HG03342 (cell line): ENCODE data around the gene LATS2.

Experiments
- ATAC-seq: cut with Tn5 transposase; IDR thresholded peaks from one replicate; pipeline ENCODE4 v1.9.1; 2021; ENCODE audit warnings: mild to moderate bottlenecking, moderate library complexity; ENCODE audit not compliant: unreplicated experiment

LATS2 gene

DNA sequence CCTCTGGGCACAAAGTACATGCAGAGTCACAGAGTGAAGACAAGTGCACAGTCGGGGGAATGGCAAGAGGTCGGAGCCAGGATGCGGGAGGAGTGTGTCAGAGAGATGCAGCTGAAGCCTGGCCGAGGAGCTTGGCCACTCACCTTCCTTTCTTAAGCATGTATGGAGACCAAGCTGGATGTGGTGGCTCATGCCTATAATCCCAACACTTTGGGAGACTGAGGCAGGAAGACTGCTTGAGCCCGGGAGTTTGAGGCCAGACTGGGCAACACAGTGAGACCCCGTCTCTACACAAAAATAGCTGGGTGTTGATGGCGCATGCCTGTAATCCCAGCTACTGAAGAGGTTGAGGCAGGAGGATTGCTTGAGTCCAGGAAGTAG, 67.0 kb downstream of the LATS2 start:
- ATAC-seq, result no peak

DNA sequence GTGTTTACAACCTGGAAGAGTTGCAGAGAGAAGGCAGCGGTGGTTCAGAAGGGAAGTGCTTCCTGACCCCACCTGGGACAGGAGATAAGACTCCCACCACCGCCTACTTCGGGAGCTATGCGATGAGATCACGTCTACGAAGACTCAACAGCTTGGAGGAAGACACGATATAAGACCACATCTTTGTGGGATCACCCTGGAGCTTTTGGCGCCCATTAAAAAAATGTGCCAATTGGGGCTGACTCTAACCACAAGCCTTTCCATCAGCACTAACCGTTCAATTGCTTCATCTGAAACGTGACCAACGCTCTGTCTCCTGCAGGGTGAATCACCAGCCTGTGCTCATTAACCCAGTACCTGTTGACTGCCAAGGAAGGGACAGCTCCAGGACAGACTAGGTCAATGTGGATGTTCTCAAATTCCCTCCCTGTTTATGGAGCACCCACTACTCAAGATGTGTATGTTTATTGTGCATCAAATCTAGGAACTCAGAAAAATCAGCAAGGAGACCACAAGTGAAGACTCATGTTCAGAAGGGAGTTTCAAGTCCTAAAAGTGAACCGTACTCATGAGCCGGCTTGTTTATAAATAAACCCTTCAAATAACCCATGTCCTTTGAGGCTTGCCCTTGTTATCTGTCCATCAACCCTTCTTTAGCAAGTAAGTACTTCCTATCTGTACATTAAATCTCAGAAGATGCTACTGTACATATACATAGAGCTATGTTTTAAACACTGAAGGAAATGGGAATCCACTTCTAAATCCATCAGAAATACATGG, 67.5 kb downstream of the LATS2 start:
- no peak for ATAC-seq

DNA sequence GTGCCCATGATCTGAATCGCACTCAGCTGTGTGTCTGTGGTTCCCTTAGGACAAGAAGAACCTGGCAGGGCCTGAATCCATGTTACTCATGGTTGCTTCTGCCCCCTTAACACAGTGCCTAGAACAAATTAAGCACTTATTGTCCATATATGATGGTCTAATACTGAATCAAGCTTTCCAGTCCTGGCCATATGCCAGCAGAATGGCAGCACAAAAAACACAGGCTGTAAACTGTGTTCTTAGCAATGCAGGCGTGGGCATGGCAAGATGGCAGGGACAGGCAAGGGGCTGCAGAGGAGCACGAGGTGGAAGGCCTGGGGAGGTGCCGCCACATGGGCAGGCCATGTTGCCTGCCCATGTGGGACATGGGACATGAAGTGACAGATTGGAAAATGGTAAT, 68.2 kb downstream of the LATS2 start:
- ATAC-seq, result no peak

DNA sequence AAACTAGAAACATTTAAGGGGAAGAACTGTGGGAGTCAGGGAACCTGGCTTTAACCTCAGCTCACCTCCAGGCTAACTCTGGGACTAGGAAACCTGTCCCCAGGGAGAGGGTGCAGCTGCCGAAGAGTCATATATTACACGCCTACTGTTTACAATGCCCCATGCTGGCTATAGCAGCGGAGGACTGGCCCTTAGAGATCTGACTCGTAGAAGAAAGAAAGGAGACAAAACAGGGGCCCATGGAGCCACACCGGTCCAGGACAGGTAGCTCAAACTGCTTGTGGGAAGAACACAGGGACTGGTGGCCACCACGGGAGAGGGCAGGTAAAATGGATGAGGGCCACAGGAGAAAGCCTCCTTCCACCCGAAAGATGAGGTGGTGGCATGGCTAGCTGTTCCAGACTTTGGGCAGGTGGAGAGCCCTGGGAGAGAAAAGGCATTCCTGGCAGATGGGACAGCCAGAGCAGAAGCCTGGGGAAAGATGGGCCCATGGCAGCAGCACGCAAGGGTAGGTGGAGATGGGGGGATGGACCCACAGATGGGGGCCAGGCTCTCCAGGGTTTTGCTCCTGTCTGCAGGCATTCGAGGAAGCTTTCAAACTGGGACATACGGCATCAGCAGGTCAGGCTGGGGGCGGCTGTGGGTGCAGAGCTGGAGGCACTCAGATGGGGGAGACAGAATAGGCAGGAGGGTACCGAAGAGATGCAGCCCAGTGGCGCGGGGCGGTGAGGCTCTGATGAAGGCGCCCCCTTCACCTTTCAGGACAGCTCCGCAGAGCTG, 69.5 kb downstream of the LATS2 start:
- no peak for ATAC-seq

DNA sequence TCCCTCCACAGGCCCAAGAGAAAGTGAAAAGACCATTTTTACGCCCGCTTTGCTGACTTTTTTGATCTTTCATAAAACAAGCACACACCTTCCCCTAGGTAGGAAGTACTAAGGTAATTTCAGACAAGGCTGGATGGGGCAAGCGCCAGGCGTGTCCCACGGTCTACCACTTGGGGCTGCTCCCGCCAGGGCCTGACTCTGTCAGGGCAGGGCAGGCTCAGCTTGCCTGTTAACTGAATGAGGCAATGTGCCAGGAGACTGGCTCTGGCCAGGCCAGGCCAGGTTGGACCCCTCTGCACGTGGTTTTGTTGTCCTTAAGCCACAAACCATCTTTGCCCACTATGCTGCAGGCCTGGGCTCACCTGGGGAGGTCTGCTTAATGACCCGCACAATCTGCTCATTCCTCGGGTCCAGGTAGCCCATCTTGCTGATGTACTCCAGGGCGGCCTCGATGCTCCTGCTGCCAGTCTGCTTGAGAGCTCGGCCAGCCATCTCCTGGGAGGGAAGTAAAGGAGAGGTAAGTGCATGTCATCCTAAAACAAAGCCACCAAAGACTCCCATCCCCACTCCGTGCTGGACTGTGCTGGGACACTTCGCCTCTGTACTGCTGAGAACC, 70.4 kb downstream of the LATS2 start:
- no peak for ATAC-seq

DNA sequence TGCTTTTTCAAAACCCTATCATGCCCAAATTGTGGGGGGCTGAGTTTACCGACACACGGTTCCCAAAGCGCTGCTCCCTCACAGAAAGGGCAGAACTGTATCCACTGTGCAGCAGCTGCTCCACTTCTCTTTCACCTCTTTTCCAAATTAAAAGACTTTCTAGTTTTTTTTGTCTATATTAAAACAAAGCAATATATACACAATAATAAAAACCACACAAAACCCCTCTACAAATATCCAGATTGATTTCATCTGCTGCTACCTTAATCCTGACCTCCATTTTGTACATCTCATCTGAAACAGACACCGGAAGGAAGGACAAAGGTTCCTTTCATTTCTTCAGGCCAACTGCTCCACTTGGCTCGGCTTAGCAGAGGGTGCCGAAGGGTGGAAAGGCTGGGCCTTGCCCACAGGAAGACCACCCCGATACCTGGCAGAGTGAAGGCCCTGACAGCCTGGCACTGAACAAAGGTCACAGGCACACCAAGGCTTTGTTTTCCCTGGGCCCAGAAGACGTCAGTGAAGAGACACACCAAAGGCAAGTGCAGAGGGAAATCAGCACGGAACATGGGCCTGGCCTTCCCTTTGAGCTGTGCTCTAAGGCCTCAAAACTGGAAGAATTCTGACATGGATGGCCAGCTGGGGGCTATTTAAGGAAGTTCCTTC, 71.6 kb downstream of the LATS2 start:
- ATAC-seq, result no peak

DNA sequence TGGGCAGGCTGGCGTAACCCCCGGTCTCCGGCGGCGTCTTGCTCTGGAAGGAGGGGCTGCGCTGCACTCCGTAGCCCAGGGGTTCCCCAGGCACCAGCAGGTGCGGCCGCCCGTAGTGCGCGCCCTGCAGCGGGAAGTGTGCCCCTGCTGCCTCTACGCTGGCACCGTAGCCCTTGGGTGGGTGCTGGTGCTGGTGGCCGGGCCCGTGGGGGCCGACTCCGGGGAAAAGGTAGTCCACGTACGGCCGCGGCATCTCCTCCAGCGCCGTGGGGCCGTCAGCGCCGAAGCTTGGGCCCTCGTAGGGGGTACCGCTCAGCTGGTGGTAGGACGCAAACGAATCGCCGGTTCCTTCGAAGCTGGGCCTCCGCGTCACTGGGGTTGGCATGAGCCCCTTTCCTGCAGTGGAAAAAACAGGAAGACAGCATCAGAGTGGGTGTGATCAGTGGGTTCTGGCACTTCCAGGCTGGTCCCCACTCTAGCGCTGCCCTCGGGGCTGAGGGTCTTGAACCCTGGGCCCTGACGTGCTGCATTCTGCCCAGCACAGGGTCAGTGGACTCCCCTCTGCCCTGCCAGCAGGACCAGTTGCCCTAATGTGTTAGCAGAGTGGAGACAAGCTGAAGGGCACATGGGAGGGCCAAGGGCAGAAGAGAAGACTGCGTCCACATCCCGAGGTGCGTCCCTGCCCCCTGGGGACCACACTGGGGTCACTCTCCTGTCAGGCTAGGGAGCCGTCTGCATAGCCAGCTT, 72.3 kb downstream of the LATS2 start:
- ATAC-seq, result no peak

DNA sequence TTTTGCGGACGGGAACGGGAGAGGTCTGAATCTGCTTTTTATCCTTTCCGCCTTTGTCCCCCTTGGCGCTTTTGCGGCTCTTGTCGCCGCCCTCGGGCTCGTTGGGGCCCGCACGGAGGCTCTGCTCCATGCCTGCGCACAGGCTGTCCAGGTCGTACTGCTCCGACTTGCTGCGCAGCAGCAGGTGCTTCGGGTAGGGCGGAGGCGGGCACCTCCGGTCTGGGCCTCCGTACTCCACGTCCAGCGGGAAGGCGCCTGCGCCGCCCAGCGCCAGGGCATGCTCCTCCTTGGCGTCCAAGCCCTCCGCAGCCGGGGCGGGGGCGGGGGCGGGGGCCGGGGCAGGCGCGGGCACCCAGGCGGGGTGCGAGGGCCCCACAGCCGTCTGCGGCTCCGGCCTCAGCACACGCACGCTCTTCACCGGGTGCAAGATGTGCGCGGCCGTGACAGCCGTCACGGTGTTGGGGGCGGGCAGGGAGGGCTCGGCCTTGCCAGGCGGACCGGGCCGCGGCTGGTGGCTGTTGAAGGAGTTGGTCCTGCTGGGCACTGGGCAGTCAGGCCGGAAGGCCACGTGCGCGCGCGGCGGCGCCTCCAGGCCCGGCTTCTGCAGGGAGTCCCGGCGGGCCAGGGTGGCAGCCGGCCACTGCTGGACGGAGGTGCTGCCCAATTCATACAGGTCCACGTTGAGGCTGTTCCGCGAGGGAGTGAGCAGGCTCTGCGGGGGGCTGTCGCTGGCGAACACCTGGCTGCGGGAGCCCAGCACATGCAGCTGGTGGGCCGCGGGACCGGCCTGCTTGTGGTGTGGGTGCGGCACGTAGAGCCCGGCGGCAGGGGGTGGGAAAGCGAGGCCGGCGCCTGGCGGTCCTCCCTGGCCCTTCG, 73.1 kb downstream of the LATS2 start:
- no peak for ATAC-seq

DNA sequence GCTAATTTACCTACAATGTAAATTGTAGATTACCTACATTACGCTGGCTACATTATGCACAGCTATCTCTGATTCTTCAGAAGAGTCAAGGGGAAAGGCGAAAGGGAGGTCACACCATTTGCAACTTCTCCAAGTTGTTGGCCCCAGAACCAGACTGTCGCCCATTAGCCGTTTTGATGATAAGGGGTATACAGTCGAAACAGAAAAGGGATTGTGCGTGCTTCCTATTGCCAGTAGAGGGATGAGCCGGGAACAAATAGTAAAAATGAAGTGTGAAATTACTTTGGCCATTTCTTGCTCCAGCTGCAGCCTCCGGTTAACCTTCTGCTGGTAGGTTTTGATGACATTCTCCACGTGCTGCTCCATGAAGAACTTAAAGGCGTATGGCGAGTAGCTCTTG, 73.8 kb downstream of the LATS2 start:
- ATAC-seq, result no peak

DNA sequence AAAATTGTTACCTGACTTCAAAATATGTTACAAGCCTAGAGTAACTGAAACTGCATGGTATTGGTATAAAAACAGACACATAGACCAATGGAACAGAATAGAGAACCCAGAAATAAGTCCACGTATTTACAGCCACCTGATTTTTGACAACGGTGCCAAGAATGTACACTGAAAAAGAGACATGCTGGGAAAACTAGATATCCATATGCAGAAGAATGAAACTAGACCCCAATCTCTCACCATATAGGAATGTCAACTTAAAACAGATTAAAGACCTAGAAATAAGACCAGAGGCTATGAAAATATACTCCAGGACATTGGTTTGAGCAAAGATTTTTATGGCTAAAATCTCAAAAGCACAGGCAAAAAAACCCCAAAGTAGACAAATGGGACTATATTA, 76.5 kb downstream of the LATS2 start:
- ATAC-seq, result no peak

DNA sequence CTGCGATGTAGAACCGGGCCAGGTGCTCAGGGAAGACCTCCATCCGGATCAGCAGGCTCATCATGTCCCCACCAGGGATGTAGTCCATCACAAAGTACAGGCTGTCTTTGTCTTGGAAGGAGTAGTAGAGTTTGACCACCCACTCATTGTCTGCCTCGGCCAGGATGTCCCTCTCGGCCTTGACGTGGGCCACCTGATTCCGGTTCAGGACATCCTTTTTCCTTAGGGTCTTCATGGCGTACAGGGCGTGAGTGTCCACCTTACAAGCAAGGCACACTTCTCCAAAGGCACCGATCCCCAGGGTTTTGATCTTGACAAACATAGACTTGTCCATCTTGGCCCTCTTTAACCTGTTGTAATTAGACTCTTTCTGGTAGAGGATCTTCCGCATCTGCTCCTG, 78.0 kb downstream of the LATS2 start:
- no peak for ATAC-seq

DNA sequence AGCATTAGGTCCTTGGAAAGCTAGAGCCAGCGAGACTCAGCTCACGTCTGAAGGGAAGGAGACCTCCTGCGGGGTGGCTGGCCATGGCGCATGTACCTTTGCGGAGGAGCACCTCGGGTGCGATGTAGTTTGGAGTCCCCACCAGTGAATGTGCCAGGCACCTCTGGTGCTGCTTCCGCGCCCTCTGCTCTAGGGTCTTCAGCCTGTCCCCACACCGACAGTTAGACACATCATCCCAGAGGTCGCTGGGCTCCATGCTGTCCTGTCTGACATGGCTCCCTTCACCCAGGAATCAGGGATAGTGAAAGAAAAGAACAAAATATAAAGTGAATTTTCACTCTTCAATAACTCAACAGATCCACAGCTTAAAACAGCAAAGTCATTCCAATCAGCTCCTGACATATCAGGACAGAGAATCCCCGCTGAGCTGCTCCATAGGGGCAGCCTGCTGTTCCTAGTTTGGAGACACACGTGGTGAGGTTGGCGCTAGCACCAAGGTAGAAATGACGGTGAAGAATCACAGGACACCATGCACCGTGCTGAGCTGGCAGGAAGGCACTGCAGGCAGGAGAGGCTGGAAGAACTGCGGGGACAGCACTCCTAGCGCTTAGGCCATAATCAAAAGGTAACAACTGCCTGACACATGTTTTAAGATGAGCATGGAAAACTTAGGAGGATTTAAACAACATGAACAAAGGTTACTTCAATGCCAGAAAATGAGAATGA, 79.9 kb downstream of the LATS2 start:
- ATAC-seq, result no peak

DNA sequence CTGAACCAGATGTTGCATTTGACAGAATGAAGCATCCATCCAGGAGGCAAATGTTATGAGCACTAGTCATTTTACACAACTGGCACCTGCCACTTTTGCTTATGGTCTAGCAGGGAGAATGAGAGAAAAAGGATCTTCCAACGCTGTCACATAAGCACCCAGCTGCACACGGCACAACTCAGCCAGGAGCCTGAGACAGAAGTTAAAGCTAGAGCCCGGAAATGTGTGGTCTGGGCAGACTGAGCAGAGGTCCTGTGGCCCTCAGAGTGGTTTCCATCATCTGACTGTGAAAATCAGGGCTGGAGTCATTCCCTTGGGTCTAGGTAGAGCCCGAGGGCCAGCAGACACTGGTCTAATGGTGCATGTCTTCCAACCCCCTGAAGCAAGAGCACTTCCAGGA, 80.5 kb downstream of the LATS2 start:
- ATAC-seq, result no peak

DNA sequence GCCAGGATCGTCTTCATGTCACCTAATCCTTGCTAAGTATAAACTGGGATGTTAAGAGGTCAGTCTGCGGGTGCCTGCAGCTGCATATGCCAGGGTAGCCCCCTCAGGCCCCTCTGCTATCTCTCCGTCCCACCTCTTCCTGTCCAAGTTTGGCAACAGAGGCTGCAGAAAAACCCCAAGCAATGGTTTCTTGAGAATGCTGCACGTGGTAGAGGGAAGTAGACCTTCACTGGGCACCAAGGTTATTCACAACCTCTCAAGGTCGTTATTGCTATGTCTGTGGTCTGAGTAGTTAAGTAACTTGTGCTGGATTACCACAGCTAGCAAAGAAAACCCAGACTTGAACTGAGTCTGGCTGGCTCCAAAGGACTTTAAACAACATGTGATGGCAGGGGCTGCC, 81.0 kb downstream of the LATS2 start:
- ATAC-seq, result no peak

DNA sequence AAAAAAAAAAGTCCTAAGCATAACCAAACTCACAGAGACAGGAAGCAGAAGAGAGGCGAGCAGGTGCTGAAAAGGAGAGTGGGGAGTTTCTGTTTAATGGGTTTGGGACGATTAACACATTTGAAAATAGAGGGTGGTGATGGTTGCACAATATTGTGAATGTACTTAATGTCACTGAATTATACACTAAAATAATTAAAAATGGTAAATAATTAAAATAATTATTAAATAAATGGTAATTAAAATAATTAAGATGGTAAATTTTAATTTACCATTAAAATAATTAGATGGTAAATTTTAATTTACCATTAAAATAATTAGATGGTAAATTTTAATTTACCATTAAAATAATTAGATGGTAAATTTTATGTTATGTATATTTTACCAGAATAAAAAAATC, 84.0 kb downstream of the LATS2 start:
- no peak for ATAC-seq

DNA sequence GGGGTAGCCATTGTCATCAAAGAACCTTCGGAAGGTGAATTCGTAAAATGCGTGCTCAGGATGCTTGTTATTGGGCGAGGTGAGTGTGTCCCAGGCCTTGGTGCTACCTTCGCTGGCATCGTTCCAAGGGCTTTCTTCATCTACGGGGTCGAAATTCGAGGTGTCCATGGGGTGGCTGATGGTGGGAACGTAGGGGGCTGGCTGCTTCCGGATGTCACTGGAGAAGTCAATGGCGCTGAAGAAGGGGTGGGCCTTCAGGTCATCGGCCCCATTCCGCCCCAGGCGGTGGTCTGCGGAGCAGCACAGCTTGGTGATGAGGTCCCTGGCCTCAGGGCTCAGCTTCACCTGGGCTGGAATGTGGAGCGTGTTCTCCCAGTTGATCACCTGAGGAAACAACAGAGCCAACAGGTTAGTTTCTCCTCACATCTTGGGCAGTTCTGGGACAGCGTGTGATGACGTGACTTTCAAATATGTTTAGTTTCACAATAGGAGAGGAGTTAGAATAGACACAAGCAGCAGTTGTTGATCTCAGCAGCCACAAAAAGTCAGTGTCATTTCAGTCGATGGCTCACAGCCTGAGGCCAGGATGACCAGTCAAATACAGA, 86.3 kb downstream of the LATS2 start:
- no peak for ATAC-seq

DNA sequence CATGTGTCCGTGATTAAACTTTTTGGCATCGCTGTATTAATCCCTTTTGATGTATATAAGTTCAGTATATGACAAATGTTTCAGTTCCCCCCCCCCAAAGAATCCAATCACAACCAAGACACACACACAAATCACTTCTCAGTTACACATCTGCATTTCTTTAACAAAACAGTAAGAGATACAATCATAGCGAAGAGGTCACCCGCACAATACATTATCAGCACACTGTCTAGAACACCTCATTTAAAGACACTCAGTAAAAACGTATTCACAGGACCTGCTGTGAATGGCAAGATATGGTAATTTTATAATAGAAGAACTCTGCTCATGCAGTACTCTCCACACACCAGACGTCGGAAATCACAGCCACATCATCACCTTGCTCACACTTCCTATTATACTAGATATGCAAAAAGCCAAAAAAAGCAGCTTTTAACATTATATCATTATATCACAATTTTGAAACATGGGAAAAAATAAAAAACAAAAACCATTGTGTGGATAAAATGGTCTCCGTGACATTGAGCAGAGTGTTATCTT, 87.4 kb downstream of the LATS2 start:
- ATAC-seq, result no peak

DNA sequence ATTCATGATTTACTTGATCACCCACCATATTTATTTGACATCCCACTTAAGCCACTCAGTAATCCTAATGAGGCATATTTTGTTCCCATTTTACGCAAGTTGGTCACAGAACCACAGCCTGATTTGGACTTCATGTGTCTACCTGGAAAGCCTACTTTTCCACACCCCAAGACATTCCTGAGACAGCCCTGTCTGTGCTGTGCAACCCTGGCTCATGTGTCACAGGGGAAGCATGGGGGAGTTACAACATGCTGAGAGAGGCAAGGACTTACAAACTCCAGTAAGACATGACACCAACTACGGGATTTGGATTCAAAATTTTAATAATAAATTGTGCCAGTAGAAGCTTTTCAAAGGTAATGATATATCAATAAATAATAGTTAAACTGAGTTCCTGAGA, 88.7 kb downstream of the LATS2 start:
- ATAC-seq, result no peak

DNA sequence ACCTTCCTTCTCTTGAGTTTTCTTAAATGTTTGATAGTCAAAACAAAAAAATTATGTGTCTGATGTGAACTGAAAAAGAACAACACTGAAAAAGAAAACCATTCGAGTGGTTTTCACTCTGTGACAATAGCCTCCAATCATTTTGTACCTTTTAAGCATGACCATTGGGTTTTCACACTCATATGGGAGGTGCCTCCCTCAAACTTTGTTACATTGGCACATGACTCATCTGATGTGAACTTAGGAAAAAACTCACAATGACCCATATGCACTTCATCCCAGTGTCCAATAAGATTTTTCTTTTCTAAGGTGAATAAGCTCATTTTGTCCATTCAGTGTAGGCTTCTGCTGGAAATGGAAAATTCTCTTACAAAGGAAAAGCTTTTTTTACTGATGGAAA, 92.2 kb downstream of the LATS2 start:
- no peak for ATAC-seq
